GM19438 (cell line): ENCODE results near the gene POTEM.
"Not testable (repeated sequence)": the region's sequence is repeated elsewhere in the genome, so short reads cannot be mapped to it uniquely, and the experiment has no call there.

ENCODE experiments used
- ATAC-seq: cut with Tn5 transposase; IDR thresholded peaks from one replicate; pipeline ENCODE4 v1.9.1; 2021; ENCODE audit warnings: low read depth; ENCODE audit not compliant: unreplicated experiment

POTEM gene

GRCh38 chr14:18967134-18967533 is at the start of gene POTEM:
Gene POTEM, plus strand, starts transcription at chr14:18967434. Its CDS starts 52 bp downstream, at chr14:18967486.
- not testable (repeated sequence) for ATAC-seq

- ATAC-seq, result not testable (repeated sequence)
Observed at GRCh38 chr14:18918345-18918744, 48.9 kb upstream of the POTEM start.

- not testable (repeated sequence) for ATAC-seq
Observed at GRCh38 chr14:18920052-18920451, 47.2 kb upstream of the POTEM start.

GRCh38 chr14:18921055-18921701 is 46.1 kb upstream of the POTEM start:
- not testable (repeated sequence) for ATAC-seq

GRCh38 chr14:18936848-18937247 is 30.4 kb upstream of the POTEM start:
- ATAC-seq, result not testable (repeated sequence)

- ATAC-seq, result not testable (repeated sequence)
Observed at GRCh38 chr14:18938733-18939132, 28.5 kb upstream of the POTEM start.

GRCh38 chr14:18949939-18950338 is 17.3 kb upstream of the POTEM start:
- ATAC-seq, result not testable (repeated sequence)

- not testable (repeated sequence) for ATAC-seq
Observed at GRCh38 chr14:18953085-18953484, 14.1 kb upstream of the POTEM start.

- not testable (repeated sequence) for ATAC-seq
Observed at GRCh38 chr14:18955816-18956215, 11.4 kb upstream of the POTEM start.

GRCh38 chr14:18961576-18961975 is 5.7 kb upstream of the POTEM start:
- ATAC-seq, result not testable (repeated sequence)

- peak; percentile 59 for ATAC-seq
Observed at GRCh38 chr14:18962143-18962542, 5.1 kb upstream of the POTEM start.

GRCh38 chr14:18963276-18963675 is 4.0 kb upstream of the POTEM start:
- ATAC-seq, result not testable (repeated sequence)

- ATAC-seq, result not testable (repeated sequence)
Observed at GRCh38 chr14:18964878-18965277, 2.4 kb upstream of the POTEM start.

- not testable (repeated sequence) for ATAC-seq
Observed at GRCh38 chr14:19002566-19002965, 35.3 kb downstream of the POTEM start.

GRCh38 chr14:19006490-19006889 is 39.3 kb downstream of the POTEM start:
- ATAC-seq, result not testable (repeated sequence)

GRCh38 chr14:19007678-19008077 is 40.4 kb downstream of the POTEM start:
- ATAC-seq, result not testable (repeated sequence)

GRCh38 chr14:19011029-19011428 is 43.8 kb downstream of the POTEM start:
- ATAC-seq, result not testable (repeated sequence)

GRCh38 chr14:19011703-19012102 is 44.5 kb downstream of the POTEM start:
- not testable (repeated sequence) for ATAC-seq

GRCh38 chr14:19015185-19015584 is 48.0 kb downstream of the POTEM start:
- not testable (repeated sequence) for ATAC-seq

- ATAC-seq, result not testable (repeated sequence)
Observed at GRCh38 chr14:19025080-19025589, 57.9 kb downstream of the POTEM start.

GRCh38 chr14:19026649-19027351 is 59.6 kb downstream of the POTEM start:
- ATAC-seq, result not testable (repeated sequence)
